ENCODE data around the gene ASTN1. TPM values are rescaled to one million over a fixed set of nuclear protein-coding genes. Genes with fewer than 3 reads are reported as not detected.

The ASTN1 gene
- total and polyA plus RNA-seq, 2 of the 4 experiments (the other 2 are of a cell fraction) = under 0.01 to 0.07 TPM

DNA sequence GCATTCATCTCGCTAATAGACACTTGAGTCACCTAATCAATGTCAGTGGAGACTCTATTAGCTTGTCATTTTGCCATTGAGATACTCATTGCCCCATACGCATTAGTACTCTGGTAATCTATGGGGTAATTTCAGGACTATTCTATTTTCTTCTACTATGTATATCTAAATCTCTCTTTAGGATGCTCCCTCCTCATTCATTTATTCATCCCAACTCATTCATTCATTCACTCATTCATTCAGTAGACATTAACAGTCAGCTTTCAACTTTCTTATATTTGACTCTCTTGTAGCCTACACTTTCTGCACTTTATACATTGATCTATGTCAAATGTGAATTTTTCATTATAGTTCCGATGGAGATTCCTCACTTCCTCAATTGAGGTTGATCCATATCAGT is 170.9 kb downstream of the ASTN1 start:
- Histone ChIP-seq H4K91ac (ENCODE audit: insufficient read depth, low read depth, low read length) (no peak overlapping the region), H3K79me1 (ENCODE audit: low read depth in 1 of 2, low read length in 2 of 2) (no peaks in the 10 kb centered on the region), H3K18ac (ENCODE audit: low read depth, low read length) (no peak overlapping the region), H2BK120ac (ENCODE audit: low read depth, low read length) (no peak overlapping the region), H2BK5ac (ENCODE audit: low read depth, low read length, poor library complexity, severe bottlenecking) (no peak overlapping the region), H3K4me3 (ENCODE audit: insufficient read depth, low read depth, low read length) (no peak overlapping the region), H3K4me2 (ENCODE audit: low read depth, low read length) (no peak overlapping the region), H3K4me1 (ENCODE audit: control insufficient read depth, insufficient read depth, low read length) (no peaks in the 10 kb centered on the region), H3K27ac (ENCODE audit: insufficient read depth, low read length) (no peak overlapping the region), H3K14ac (replicated peaks; ENCODE audit: low read depth, low read length) (no peak overlapping the region), H4K20me1 (ENCODE audit: insufficient read depth, low read length) (no peaks in the 10 kb centered on the region), H3K27me3 (ENCODE audit: control insufficient read depth, insufficient read depth, low read length) (no peaks in the 10 kb centered on the region), H2BK15ac (ENCODE audit: low read depth, low read length) (no peak overlapping the region), H2BK20ac (ENCODE audit: low read depth, low read length) (no peak overlapping the region), H3K36me3 (ENCODE audit: control insufficient read depth, insufficient read depth, low read length) (no peaks in the 10 kb centered on the region), H3K23ac (ENCODE audit: low read depth, low read length) (no peak overlapping the region), H2AK5ac (ENCODE audit: low read depth, low read length) (no peak overlapping the region), H3K4ac (ENCODE audit: low read depth, low read length) (no peak overlapping the region), H3K9me3 (ENCODE audit: control insufficient read depth, insufficient read depth, low read length) (no peaks in the 10 kb centered on the region), H3K9me1 (ENCODE audit: insufficient read depth, low read length) (no peaks in the 10 kb centered on the region), H2AK9ac (replicated peaks; ENCODE audit: low read depth, low read length, poor library complexity) (no peak overlapping the region), H3K9ac (ENCODE audit: low read depth, low read length) (no peak overlapping the region), H2AFZ (replicated peaks; ENCODE audit: low read length, poor library complexity) (no peak overlapping the region), H4K5ac (ENCODE audit: low read depth, low read length) (no peak overlapping the region), H4K8ac (ENCODE audit: low read depth in 2 of 2, low read length in 2 of 2) (no peak overlapping the region), H3K56ac (ENCODE audit: extremely low read depth, insufficient read depth, low read length) (no peak overlapping the region)
- POLR2A ChIA-PET (ENCODE audit: unreplicated experiment) = no interaction called here
- ATAC-seq (ENCODE audit: low read depth) = no peak
- in situ Hi-C loops (cut with MboI; ENCODE audit: low sequenced_read_pairs) (no loop called here), intact Hi-C loops (cut with micrococcal nuclease) (no loop called here), dilution Hi-C loops (cut with HindIII; ENCODE audit: low sequenced_read_pairs, unreplicated experiment) (no loop called here)
- WGBS, 2 experiments (ENCODE audit: extremely low coverage in 2 of 2, insufficient read length in 1 of 2) = no CpG with 5 or more reads among the region's 3 CpGs
- no peak for DNase-seq
- CTCF ChIA-PET = no interaction called here
- no peak for TF ChIP-seq MXI1 (IDR thresholded peaks at IDR 0.05; ENCODE audit: borderline replicate concordance, low read depth, low read length)
- no peak for TF ChIP-seq MAFK (IDR thresholded peaks at IDR 0.05; ENCODE audit: low read depth, low read length)
- no peak for TF ChIP-seq CEBPB (IDR thresholded peaks at IDR 0.05; ENCODE audit: low read depth, low read length)
- no peak for TF ChIP-seq RFX5 (IDR thresholded peaks at IDR 0.05; ENCODE audit: low read depth, low read length)
- TF ChIP-seq, protein P1, sequence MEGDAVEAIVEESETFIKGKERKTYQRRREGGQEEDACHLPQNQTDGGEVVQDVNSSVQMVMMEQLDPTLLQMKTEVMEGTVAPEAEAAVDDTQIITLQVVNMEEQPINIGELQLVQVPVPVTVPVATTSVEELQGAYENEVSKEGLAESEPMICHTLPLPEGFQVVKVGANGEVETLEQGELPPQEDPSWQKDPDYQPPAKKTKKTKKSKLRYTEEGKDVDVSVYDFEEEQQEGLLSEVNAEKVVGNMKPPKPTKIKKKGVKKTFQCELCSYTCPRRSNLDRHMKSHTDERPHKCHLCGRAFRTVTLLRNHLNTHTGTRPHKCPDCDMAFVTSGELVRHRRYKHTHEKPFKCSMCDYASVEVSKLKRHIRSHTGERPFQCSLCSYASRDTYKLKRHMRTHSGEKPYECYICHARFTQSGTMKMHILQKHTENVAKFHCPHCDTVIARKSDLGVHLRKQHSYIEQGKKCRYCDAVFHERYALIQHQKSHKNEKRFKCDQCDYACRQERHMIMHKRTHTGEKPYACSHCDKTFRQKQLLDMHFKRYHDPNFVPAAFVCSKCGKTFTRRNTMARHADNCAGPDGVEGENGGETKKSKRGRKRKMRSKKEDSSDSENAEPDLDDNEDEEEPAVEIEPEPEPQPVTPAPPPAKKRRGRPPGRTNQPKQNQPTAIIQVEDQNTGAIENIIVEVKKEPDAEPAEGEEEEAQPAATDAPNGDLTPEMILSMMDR (conservative IDR thresholded peaks at IDR 0.05; ENCODE audit: low read depth, low read length) = no peak
- TF ChIP-seq POLR2A (IDR thresholded peaks at IDR 0.05; ENCODE audit: low read depth, low read length) = no peak
- no peak for TF ChIP-seq RAD21 (IDR thresholded peaks at IDR 0.05; ENCODE audit: low read length)
- TF ChIP-seq NFE2L2 (IDR thresholded peaks at IDR 0.05; ENCODE audit: low read depth, low read length) = no peak
- no peak for TF ChIP-seq BHLHE40 (IDR thresholded peaks at IDR 0.05; ENCODE audit: low read depth, low read length)
- TF ChIP-seq, protein P2, sequence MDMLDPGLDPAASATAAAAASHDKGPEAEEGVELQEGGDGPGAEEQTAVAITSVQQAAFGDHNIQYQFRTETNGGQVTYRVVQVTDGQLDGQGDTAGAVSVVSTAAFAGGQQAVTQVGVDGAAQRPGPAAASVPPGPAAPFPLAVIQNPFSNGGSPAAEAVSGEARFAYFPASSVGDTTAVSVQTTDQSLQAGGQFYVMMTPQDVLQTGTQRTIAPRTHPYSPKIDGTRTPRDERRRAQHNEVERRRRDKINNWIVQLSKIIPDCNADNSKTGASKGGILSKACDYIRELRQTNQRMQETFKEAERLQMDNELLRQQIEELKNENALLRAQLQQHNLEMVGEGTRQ (IDR thresholded peaks at IDR 0.05; ENCODE audit: low read depth, low read length) = no peak
- TF ChIP-seq FOS (IDR thresholded peaks at IDR 0.05; ENCODE audit: low read depth, low read length) = no peak
- TF ChIP-seq CHD1 (IDR thresholded peaks at IDR 0.05; ENCODE audit: low read depth, low read length) = no peak
- TF ChIP-seq, protein P3, sequence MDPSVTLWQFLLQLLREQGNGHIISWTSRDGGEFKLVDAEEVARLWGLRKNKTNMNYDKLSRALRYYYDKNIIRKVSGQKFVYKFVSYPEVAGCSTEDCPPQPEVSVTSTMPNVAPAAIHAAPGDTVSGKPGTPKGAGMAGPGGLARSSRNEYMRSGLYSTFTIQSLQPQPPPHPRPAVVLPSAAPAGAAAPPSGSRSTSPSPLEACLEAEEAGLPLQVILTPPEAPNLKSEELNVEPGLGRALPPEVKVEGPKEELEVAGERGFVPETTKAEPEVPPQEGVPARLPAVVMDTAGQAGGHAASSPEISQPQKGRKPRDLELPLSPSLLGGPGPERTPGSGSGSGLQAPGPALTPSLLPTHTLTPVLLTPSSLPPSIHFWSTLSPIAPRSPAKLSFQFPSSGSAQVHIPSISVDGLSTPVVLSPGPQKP (IDR thresholded peaks at IDR 0.05; ENCODE audit: borderline replicate concordance, low read depth, low read length) = no peak
- TF ChIP-seq MAZ (IDR thresholded peaks at IDR 0.05; ENCODE audit: borderline replicate concordance, low read depth, low read length) = no peak
- no peak for TF ChIP-seq RCOR1 (IDR thresholded peaks at IDR 0.05; ENCODE audit: insufficient replicate concordance, low read length)
- no peak for TF ChIP-seq SMC3 (IDR thresholded peaks at IDR 0.05; ENCODE audit: low read depth, low read length)
- BruUV-seq (replicated peaks) = no TSS peak

Data from IMR-90 (cell line).